HepG2 (cell line): ENCODE measurements around the gene MNX1. TPM values are rescaled to one million over a fixed set of nuclear protein-coding genes. Genes with fewer than 3 reads are reported as not detected.
A peak's percentile ranks its signal among the peaks of the same experiment; 100 is the strongest.

Experiments used
- ATAC-seq: fragments of 200-7000 bp; cut with Tn5 transposase; 3 replicates; pipeline ENCODE4 v1.9.1; 2020; ENCODE audit warnings: mild to moderate bottlenecking, moderate library complexity
- BruUV-seq: library from RNA; stranded (reverse); fragments of 400-500 nt; replicated peaks from 2 replicates; lab custom pipeline; 2021; lab: Mats Ljungman, UMichigan
- CTCF ChIA-PET: fragments of 300-600 bp; formaldehyde crosslinking; extraction: SDS; loops from one replicate; lab custom pipeline; 2021; ENCODE audit warnings: low total read pairs, inconsistent platforms, low intra/inter-chr PET ratio; lab: Yijun Ruan, JAX
- POLR2A ChIA-PET: fragments of 350-600 bp; sonication (Branson Sonifier 250); formaldehyde crosslinking; loops from one replicate; lab custom pipeline; 2020; ENCODE audit warnings: antibody characterized with exemption, inconsistent platforms; lab: Yijun Ruan, JAX
- DNase-seq: peaks from one replicate; pipeline ENCODE4 v3.0.0-alpha.2; 2015; ENCODE audit warnings: low spot score
- FAIRE-seq: peaks from 3 replicates; lab custom pipeline; 2011; peaks lifted over from hg19 to GRCh38; lab: Jason Lieb, UNC
- H2AFZ ChIP-seq: one replicate; pipeline ENCODE4 v1.6.1; 2011; ENCODE audit warnings: low read length, inconsistent platforms
- H3K27ac ChIP-seq: fragments of 300-600 bp; 3 replicates; pipeline ENCODE4 v1.8.0; 2011; ENCODE audit warnings: mixed run types, mild to moderate bottlenecking, mixed read lengths, low read length, inconsistent platforms; ENCODE audit not compliant: insufficient read depth; ENCODE audit errors: extremely low read length
- H3K27me3 ChIP-seq, 2 experiments: fragments of 200-600 bp in 1 of 2; 2 replicates in 1 of 2; 3 replicates in 1 of 2; pipeline versions ENCODE4 v1.6.0 to v1.8.0; 2011; ENCODE audit warnings: low read length in 2 of 2, mild to moderate bottlenecking in 2 of 2, moderate library complexity in 2 of 2, inconsistent platforms in 1 of 2; ENCODE audit not compliant: insufficient read depth in 2 of 2, control insufficient read depth in 1 of 2
- H3K36me3 ChIP-seq, 2 experiments: fragments of 200-600 bp in 1 of 2; replicated peaks in 1 of 2; 2 replicates in 1 of 2; 3 replicates in 1 of 2; pipeline versions ENCODE4 v1.5.1 to v1.8.0; 2011; ENCODE audit warnings: low read length in 2 of 2, inconsistent platforms in 1 of 2; ENCODE audit not compliant: insufficient read depth in 2 of 2, control insufficient read depth in 1 of 2
- H3K4me1 ChIP-seq: 2 replicates; pipeline ENCODE4 v1.5.1; 2012; ENCODE audit warnings: low read length, inconsistent platforms; ENCODE audit not compliant: insufficient read depth
- H3K4me2 ChIP-seq: 2 replicates; pipeline ENCODE4 v1.6.0; 2011; ENCODE audit warnings: low read depth, low read length, inconsistent platforms
- H3K4me3 ChIP-seq, 3 experiments: fragments of 200-600 bp in 1 of 3; sonication (generic), shearing (Covaris generic) in 1 of 3; replicated peaks in 1 of 3; 2 replicates each; pipeline ENCODE4 v1.5.1; 2011 to 2016; ENCODE audit warnings: low read length in 3 of 3, inconsistent platforms in 2 of 3, low read depth in 2 of 3, mild to moderate bottlenecking in 2 of 3, control low read depth in 1 of 3, mixed read lengths in 1 of 3; ENCODE audit not compliant: insufficient read depth in 1 of 3
- H3K79me2 ChIP-seq: one replicate; pipeline ENCODE4 v1.6.1; 2011; ENCODE audit warnings: low read length, inconsistent platforms; ENCODE audit not compliant: insufficient read depth
- H3K9ac ChIP-seq: 2 replicates; pipeline ENCODE4 v1.6.0; 2011; ENCODE audit warnings: mild to moderate bottlenecking, low read depth, low read length, inconsistent platforms; ENCODE audit not compliant: insufficient read depth
- H3K9me3 ChIP-seq: 2 replicates; pipeline ENCODE4 v1.5.1; 2012; ENCODE audit warnings: mild to moderate bottlenecking, low read length
- H4K20me1 ChIP-seq: 2 replicates; pipeline ENCODE4 v1.6.0; 2011; ENCODE audit warnings: inconsistent platforms, mild to moderate bottlenecking, low read length, moderate library complexity; ENCODE audit not compliant: insufficient read depth
- ESRRA ChIP-seq: sonication (generic); formaldehyde crosslinking; IDR thresholded peaks from 2 replicates; pipeline ENCODE4 v1.5.1; 2020; ENCODE audit warnings: mild to moderate bottlenecking, low read depth, missing genetic modification reagents
- NAIF1 ChIP-seq: sonication (generic); formaldehyde crosslinking; IDR thresholded peaks from 2 replicates; pipeline ENCODE4 v1.5.0; 2020; ENCODE audit warnings: mild to moderate bottlenecking, missing genetic modification reagents, borderline replicate concordance
- NPAS2 ChIP-seq: sonication (generic); formaldehyde crosslinking; IDR thresholded peaks from 2 replicates; pipeline ENCODE4 v1.8.0; 2022; ENCODE audit warnings: mild to moderate bottlenecking, missing genetic modification reagents, borderline replicate concordance
- PITX1 ChIP-seq: sonication (generic); formaldehyde crosslinking; IDR thresholded peaks from 2 replicates; pipeline ENCODE4 v1.5.1; 2020; ENCODE audit warnings: mild to moderate bottlenecking, missing genetic modification reagents
- TGIF2 ChIP-seq: IDR thresholded peaks from 2 replicates; pipeline ENCODE4 v1.6.1; 2016; ENCODE audit warnings: control low read depth, missing compliant biosample characterization
- ZFY ChIP-seq: sonication (generic); formaldehyde crosslinking; IDR thresholded peaks from 2 replicates; pipeline ENCODE4 v1.4.0; 2020; ENCODE audit warnings: missing genetic modification reagents
- ZNF10 ChIP-seq: sonication (generic); formaldehyde crosslinking; IDR thresholded peaks from 2 replicates; pipeline ENCODE4 v1.4.0; 2020; ENCODE audit warnings: mild to moderate bottlenecking, low read depth, missing genetic modification reagents, borderline replicate concordance
- ZNF572 ChIP-seq: sonication (generic); formaldehyde crosslinking; IDR thresholded peaks from 2 replicates; pipeline ENCODE4 v1.5.1; 2020; ENCODE audit warnings: mild to moderate bottlenecking, missing genetic modification reagents
- ZNF598 ChIP-seq: sonication (generic); formaldehyde crosslinking; IDR thresholded peaks from 2 replicates; pipeline ENCODE4 v1.5.1; 2020; ENCODE audit warnings: mild to moderate bottlenecking, missing genetic modification reagents, borderline replicate concordance
- ZNF749 ChIP-seq: sonication (generic); formaldehyde crosslinking; IDR thresholded peaks from 2 replicates; pipeline ENCODE4 v1.8.0; 2022; ENCODE audit warnings: mild to moderate bottlenecking, missing genetic modification reagents, moderate library complexity, borderline replicate concordance
- ZSCAN9 ChIP-seq: IDR thresholded peaks from 2 replicates; pipeline ENCODE4 v1.6.1; 2016; ENCODE audit warnings: borderline replicate concordance
- WGBS: methylation state at CpG from one replicate; pipeline ENCODE4 v1.1.6; 2017; ENCODE audit warnings: low lambda C conversion rate; 5-methylcytosine and 5-hydroxymethylcytosine counted together
- in situ Hi-C: cut with HindIII; loops from 2 replicates; pipeline ENCODE4 v1.10.0; 2017; ENCODE audit warnings: low pct_unique_long_range_greater_than_20kb; ENCODE audit not compliant: extremely low pct_ligation_motif_present
- intact Hi-C: fragments of 100-400 bp; cut with micrococcal nuclease; formaldehyde crosslinking; loops from one replicate; pipeline ENCODE4 v1.10.0; 2022; ENCODE audit not compliant: unreplicated experiment
- polyA plus RNA-seq, 8 experiments: library from polyadenylated mRNA; depleted of rRNA in 3 of 8; stranded (reverse) in 7 of 8; unstranded in 1 of 8; fragments of >200 nt; fragmentation: Illumina TruSeq in 4 of 8; extraction: Trizol in 4 of 8; gene quantifications; 2 replicates each; pipeline versions ENCODE4 v1.2.1 to v1.2.3, GENCODE V29; 2011 to 2016; ENCODE audit warnings: low read depth in 4 of 8, missing spikeins in 1 of 8, mixed read lengths in 1 of 8; ENCODE audit not compliant: insufficient read depth in 1 of 8
- total RNA-seq, 5 experiments: library from RNA; depleted of rRNA; stranded (reverse); fragments of >200 nt; fragmentation: Illumina TruSeq; extraction: Trizol; gene quantifications; 2 replicates each; pipeline ENCODE4 v1.2.3, GENCODE V29; 2016; ENCODE audit warnings: low read depth in 1 of 5
- TF ChIP-seq, protein P1 (sequence below): sonication (generic); formaldehyde crosslinking; IDR thresholded peaks from 2 replicates; pipeline ENCODE4 v1.4.0; 2020; ENCODE audit warnings: missing genetic modification reagents
- TF ChIP-seq, protein P2 (sequence below): sonication (generic); formaldehyde crosslinking; IDR thresholded peaks from 2 replicates; pipeline ENCODE4 v1.8.1; 2022; ENCODE audit warnings: low read depth, mild to moderate bottlenecking, missing genetic modification reagents
- TF ChIP-seq, protein P3 (sequence below): sonication (generic); formaldehyde crosslinking; IDR thresholded peaks from 2 replicates; pipeline ENCODE4 v1.4.0; 2020; ENCODE audit warnings: mild to moderate bottlenecking, low read depth, missing genetic modification reagents
- TF ChIP-seq, protein P4 (sequence below): sonication (generic); formaldehyde crosslinking; IDR thresholded peaks from 2 replicates; pipeline ENCODE4 v1.5.1; 2020; ENCODE audit warnings: missing genetic modification reagents, mild to moderate bottlenecking, borderline replicate concordance

MNX1 gene
- total and polyA plus RNA-seq, 2 of the 13 experiments (the other 11 are each of a cell fraction or from before 2014, with no cell fraction given) = 0.94 to 6.1 TPM

DNA sequence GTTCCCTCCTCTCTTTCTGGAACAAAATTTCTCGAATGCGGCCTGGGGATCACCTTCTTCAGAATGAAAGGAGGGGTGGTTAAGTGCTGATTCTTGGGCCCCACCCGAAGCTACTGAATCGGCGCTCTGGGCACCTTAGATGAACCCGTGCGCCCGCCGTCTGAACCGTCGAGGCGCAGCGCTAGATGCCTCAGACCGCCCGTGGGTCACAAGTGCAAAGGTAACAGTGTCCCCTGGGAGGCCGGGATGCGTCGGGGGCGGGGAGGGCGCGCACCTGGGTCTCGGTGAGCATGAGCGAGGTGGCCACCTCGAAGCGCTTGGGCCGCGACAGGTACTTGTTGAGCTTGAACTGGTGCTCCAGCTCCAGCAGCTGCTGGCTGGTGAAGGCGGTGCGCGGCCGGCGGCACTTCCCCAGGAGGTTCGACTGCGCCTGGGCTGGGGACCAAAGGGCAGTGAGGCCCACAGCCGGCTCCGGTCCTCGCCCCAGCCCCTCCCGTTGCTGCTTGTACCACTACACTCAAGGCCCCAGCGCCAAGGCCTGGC is 4.2 kb downstream of the MNX1 start:
- peak overlapping the region; percentile 12; the same call in 1 of the 2 replicates for H3K4me2 ChIP-seq
- no peaks in the 10 kb centered on the region for H3K9me3 ChIP-seq
- in situ Hi-C loops (no loop called here), intact Hi-C loops (loop anchor here (5.0 kb wide), 1 partner anchor 54 kb away; no protein-coding TSS in a partner anchor)
- FAIRE-seq (no peak), DNase-seq (no peak), ATAC-seq (peak; percentile 5; the same call in 1 of the 3 replicates)
- peaks cover 31% of the 10 kb centered on the region for H3K4me1 ChIP-seq
- POLR2A ChIA-PET = no interaction called here
- peaks cover 6% of the 10 kb centered on the region for H4K20me1 ChIP-seq
- H3K9ac ChIP-seq = no peak overlapping the region
- H3K27ac ChIP-seq = no peak overlapping the region
- peaks cover 13% of the 10 kb centered on the region for H3K79me2 ChIP-seq
- CTCF ChIA-PET = no interaction called here
- H3K36me3 ChIP-seq = peaks cover 0 to 6% of the 10 kb centered on the region in 2 experiments; a peak in 1 of 5 replicates
- BruUV-seq = no TSS peak
- H3K4me3 ChIP-seq = no peak overlapping the region
- peaks cover 3 to 30% of the 10 kb centered on the region in 2 experiments; a peak in 4 of 5 replicates for H3K27me3 ChIP-seq
- WGBS = 65% methylated on average over 24 of the region's 39 CpGs
- no peak overlapping the region for H2AFZ ChIP-seq
- TF ChIP-seq, protein P1, sequence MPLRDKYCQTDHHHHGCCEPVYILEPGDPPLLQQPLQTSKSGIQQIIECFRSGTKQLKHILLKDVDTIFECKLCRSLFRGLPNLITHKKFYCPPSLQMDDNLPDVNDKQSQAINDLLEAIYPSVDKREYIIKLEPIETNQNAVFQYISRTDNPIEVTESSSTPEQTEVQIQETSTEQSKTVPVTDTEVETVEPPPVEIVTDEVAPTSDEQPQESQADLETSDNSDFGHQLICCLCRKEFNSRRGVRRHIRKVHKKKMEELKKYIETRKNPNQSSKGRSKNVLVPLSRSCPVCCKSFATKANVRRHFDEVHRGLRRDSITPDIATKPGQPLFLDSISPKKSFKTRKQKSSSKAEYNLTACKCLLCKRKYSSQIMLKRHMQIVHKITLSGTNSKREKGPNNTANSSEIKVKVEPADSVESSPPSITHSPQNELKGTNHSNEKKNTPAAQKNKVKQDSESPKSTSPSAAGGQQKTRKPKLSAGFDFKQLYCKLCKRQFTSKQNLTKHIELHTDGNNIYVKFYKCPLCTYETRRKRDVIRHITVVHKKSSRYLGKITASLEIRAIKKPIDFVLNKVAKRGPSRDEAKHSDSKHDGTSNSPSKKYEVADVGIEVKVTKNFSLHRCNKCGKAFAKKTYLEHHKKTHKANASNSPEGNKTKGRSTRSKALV (CRISPR knock-in tag) = peak; percentile 90
- TF ChIP-seq PITX1 (CRISPR knock-in tag) (no peak), ZNF749 (CRISPR knock-in tag) (no peak), NAIF1 (no peak), NPAS2 (CRISPR knock-in tag) (no peak), ZSCAN9 (no peak), ESRRA (no peak), ZNF10 (CRISPR knock-in tag) (no peak), ZNF598 (CRISPR knock-in tag) (no peak), TGIF2 (no peak), ZNF572 (CRISPR knock-in tag) (0 out of 2 replicates have a peak, but pooled peaks have one; percentile 35), ZFY (peak; percentile 38; the same call in 1 of the 2 replicates)
- TF ChIP-seq, protein P2, sequence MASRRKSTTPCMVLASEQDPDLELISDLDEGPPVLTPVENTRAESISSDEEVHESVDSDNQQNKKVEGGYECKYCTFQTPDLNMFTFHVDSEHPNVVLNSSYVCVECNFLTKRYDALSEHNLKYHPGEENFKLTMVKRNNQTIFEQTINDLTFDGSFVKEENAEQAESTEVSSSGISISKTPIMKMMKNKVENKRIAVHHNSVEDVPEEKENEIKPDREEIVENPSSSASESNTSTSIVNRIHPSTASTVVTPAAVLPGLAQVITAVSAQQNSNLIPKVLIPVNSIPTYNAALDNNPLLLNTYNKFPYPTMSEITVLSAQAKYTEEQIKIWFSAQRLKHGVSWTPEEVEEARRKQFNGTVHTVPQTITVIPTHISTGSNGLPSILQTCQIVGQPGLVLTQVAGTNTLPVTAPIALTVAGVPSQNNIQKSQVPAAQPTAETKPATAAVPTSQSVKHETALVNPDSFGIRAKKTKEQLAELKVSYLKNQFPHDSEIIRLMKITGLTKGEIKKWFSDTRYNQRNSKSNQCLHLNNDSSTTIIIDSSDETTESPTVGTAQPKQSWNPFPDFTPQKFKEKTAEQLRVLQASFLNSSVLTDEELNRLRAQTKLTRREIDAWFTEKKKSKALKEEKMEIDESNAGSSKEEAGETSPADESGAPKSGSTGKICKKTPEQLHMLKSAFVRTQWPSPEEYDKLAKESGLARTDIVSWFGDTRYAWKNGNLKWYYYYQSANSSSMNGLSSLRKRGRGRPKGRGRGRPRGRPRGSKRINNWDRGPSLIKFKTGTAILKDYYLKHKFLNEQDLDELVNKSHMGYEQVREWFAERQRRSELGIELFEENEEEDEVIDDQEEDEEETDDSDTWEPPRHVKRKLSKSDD (CRISPR knock-in tag) = no peak
- TF ChIP-seq, protein P3, sequence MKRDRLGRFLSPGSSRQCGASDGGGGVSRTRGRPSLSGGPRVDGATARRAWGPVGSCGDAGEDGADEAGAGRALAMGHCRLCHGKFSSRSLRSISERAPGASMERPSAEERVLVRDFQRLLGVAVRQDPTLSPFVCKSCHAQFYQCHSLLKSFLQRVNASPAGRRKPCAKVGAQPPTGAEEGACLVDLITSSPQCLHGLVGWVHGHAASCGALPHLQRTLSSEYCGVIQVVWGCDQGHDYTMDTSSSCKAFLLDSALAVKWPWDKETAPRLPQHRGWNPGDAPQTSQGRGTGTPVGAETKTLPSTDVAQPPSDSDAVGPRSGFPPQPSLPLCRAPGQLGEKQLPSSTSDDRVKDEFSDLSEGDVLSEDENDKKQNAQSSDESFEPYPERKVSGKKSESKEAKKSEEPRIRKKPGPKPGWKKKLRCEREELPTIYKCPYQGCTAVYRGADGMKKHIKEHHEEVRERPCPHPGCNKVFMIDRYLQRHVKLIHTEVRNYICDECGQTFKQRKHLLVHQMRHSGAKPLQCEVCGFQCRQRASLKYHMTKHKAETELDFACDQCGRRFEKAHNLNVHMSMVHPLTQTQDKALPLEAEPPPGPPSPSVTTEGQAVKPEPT (CRISPR knock-in tag) = 0 out of 2 replicates have a peak, but pooled peaks have one; percentile 32
- TF ChIP-seq, protein P4, sequence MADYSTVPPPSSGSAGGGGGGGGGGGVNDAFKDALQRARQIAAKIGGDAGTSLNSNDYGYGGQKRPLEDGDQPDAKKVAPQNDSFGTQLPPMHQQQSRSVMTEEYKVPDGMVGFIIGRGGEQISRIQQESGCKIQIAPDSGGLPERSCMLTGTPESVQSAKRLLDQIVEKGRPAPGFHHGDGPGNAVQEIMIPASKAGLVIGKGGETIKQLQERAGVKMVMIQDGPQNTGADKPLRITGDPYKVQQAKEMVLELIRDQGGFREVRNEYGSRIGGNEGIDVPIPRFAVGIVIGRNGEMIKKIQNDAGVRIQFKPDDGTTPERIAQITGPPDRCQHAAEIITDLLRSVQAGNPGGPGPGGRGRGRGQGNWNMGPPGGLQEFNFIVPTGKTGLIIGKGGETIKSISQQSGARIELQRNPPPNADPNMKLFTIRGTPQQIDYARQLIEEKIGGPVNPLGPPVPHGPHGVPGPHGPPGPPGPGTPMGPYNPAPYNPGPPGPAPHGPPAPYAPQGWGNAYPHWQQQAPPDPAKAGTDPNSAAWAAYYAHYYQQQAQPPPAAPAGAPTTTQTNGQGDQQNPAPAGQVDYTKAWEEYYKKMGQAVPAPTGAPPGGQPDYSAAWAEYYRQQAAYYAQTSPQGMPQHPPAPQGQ = no peak
